Middle frontal gyrus (tissue), 1 donor: Measurements from ENCODE around the gene FOXM1.

Experiments
- DNase-seq: peaks from one replicate; pipeline ENCODE4 v3.0.0-alpha.2; 2015; ENCODE audit warnings: low spot score; ENCODE audit errors: extremely low spot score

FOXM1 gene, protein sequence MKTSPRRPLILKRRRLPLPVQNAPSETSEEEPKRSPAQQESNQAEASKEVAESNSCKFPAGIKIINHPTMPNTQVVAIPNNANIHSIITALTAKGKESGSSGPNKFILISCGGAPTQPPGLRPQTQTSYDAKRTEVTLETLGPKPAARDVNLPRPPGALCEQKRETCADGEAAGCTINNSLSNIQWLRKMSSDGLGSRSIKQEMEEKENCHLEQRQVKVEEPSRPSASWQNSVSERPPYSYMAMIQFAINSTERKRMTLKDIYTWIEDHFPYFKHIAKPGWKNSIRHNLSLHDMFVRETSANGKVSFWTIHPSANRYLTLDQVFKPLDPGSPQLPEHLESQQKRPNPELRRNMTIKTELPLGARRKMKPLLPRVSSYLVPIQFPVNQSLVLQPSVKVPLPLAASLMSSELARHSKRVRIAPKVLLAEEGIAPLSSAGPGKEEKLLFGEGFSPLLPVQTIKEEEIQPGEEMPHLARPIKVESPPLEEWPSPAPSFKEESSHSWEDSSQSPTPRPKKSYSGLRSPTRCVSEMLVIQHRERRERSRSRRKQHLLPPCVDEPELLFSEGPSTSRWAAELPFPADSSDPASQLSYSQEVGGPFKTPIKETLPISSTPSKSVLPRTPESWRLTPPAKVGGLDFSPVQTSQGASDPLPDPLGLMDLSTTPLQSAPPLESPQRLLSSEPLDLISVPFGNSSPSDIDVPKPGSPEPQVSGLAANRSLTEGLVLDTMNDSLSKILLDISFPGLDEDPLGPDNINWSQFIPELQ

DNA sequence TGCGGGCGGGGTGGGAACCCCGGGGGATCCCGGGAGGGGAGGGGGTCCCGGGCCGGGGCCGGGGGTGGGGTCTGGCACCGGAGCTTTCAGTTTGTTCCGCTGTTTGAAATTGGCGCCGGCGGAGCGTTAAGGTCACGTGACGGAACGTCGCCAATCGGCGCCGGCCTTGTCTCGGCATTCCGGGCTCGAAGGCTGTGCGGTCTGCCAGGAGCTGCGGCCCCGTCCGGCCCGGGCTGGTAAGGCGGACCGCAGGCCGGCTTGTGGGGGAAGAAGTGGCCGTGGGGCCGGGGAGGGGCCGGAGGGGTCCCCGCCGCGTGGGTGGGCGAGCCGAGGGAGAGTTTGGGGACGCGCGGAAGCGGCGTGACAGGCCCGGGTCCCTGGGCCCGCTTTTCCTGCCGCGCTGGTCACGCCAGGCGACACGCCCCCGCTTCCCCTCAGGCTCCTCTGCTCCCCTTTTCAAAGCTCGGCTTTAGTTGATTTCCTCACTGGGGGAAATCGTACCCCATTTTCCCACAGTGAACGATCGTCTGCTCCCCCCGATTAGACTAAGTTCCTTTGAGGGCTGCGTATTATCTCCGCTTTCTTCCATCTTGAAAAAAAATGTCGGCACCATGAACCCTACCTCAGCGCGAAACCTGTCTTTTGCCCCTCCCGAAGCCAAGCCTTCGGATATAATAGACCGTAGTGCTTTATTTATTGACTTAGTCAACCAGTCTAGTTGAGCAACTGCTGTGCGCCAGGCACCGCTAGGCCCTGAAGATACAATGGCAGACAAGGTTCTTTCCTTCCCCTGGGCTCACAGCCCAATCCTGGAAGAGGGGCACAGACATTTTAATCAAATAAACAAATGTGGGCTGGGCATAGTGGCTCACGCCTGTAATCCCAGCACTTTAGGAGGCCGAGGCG lies at the start of gene FOXM1, which contains the start of gene RHNO1:
Gene FOXM1 (minus strand): TSS at position 128 of the 906 bp plus-strand sequence. CDS start 2,696 bp downstream, outside the sequence.
Gene RHNO1 (plus strand): TSS at position 177 of the 906 bp plus-strand sequence. CDS start 8,144 bp downstream, outside the sequence.
- peak; percentile 90 for DNase-seq

DNA sequence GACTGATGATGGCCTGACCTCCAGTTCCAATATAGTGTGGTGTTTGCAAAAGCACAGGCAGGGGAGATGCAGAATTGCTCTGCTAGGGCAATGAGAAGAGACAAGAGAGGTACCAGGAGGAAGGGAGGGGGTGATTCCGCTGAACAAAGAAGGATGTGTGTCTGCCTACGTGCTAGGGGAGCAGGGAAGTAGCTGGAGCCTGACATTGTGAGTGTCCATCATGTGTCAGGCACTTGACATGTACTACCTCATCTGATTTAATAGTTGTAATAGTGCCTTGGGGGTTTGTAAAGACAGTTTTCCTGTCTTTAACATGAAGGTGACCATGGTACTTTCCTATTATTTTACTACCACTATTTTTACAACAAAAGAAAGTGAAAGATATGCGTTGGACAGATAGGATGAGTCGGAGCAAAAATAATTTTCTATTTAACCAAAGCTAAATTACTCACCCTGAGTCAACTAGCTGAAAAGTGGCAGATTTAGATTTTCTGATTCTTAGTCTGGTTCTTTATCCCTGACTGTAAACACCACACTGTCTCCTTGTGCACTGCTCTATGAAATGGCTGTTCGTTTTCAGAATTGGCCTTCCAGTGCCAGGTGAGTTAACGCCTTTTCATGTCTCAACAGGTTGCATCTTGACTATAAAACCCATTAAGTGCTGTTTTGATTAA lies 48.5 kb upstream of the FOXM1 start:
- DNase-seq: no peak

DNA sequence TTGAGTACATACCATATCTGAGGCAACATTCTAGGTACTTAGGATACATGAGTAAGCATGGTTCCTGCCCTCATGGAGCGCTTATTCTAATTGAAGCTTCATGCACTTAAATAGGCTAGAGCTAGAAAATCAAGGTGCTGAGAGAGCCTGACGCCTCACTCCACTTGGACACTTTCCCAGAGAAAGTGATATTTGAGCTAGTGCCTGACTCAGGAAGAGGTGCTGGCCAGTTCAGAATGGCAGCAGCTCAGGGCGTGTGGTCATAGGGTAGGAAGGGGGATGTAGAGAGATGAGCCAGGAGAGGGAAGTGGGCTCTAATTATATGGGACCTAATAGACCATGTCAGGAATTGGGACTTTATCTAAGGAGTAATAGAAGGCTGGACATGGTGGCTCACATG lies 47.0 kb upstream of the FOXM1 start:
- DNase-seq: no peak

DNA sequence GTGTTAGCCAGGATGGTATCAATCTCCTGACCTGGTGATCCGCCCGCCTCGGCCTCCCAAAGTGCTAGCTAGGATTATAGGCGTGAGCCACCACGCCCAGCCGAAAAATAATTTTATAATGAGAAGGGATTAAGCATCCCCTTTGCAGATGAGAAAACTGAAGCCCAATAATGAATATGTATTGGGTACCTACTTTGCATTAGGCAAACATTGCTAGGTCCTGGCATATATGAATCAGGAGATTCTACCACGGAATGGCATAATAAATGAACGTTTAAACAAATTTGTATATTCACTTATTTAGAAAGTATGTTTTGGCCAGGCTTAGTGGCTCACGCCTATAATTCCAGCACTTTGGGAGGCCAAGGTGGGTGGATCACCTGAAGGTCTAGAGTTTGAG lies 46.1 kb upstream of the FOXM1 start:
- no peak for DNase-seq

DNA sequence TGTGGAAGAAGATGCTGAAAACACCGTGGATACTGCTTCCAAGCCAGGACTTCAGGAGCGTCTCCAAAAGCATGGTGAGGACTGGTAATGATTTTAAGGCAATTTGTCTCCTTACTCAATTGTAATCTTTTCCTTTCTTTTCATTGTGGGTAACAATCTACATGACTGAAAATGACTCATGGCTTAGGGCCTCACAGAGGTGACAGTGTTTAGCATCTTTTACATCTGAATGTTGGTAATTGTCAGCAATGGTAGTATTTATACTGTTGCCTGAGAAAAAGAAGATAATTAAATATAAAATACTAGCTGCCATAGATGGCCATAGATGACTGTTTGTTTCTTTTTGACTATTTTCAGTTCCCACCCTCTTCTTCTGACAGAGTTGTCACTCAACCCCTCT lies 45.4 kb upstream of the FOXM1 start:
- no peak for DNase-seq

DNA sequence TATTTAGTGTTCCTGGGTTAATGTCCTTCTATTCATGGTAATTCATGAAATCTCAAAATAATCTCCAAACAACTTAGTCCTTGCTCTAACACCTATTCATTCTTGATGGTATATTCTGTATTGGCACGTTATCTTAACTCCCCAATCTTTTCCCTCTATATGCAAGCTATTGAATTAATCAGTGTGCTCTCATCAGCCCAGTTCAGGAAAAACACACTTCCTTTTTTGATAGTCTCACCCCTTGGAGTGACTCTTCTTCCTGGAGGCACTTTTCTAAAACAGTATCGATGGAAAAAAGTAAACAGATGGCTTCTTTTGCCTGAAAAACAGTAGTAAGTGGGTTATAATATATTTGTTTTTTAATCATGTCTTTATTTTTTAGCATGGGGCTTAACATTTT lies 42.3 kb upstream of the FOXM1 start:
- DNase-seq: no peak

DNA sequence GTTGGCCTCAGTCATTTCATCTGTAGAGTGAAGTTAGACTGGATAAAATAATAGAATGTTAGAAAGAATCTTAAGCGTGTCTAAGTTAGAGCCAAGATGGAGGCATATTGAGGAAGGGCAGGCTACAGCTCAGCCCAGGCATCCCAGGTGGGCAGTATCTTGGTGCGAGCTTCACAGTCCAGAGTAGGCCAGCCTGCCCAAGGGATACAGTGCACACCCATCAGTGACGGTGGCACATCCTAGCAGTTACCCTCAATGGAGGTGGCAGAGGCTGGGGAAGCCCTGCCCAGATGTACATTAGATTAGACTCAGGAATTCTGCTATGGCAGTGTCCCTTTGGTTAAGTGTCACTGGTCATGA lies 35.2 kb upstream of the FOXM1 start:
- DNase-seq: no peak

DNA sequence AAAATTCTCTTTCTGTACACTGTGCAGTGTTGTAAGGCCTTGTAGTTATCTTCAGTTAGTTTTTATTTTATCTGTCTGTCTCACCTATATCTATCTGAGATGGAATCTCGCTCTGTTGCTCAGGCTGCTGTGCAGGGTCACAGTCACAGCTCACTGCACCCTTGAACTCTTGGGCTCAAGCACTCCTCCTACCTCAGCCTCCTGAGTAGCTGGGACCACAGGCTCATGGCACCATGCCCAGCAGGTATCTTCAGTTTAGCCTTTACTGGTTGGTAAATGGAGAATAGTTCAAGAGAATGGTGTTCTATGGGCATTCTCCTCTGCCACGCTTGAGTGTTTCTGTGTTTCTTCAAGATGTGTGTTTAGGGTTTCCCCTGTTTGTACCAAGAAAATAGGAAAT lies 27.3 kb upstream of the FOXM1 start:
- DNase-seq: no peak

DNA sequence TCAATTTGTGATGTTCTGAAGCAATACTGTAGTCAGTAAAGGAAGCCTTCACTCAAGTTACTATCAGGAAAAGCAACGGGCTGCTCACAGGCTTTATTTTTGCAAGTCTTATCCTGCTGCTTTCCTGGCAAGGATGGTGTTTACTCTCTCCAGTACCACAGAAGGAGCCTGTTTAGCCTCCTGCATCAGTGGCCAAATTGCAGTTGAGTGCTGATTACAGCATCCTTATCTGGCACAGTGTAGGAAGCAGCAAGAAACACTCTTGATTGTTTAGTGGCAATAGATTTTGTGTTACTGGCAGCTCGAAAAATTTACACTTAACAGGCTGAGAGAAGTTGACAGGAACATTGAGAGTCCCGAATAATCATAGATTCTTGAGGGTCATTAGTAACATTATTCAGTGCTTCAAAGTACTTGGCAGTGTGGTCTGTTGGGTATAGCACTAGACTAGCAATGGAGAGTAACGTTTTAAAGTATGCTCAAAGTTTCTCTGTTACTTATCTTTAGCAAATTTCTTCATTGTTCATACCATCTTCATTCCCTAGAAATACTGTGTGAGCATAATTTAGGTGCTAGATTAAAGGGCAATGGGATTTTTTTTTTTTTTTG lies 25.4 kb upstream of the FOXM1 start:
- peak; percentile 39 for DNase-seq

DNA sequence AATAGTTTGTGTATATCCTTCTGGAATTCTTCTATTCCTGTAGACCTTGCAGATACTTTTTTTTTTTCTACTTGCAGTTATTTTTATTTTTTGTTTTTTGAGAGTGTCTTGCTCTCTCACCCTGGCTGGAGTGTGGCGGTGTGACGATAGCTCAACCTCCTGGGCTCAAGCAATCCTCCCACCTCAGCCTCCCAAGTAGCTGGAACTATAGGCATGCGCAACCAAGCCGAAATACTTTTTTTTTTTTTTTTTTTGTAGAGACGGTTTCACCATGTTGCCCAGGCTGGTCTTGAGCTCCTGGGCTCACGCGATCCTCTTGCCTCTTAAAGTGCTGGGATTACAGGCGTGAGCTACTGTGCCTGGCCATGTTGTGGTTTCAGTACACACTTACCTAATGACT lies 23.7 kb upstream of the FOXM1 start:
- no peak for DNase-seq

DNA sequence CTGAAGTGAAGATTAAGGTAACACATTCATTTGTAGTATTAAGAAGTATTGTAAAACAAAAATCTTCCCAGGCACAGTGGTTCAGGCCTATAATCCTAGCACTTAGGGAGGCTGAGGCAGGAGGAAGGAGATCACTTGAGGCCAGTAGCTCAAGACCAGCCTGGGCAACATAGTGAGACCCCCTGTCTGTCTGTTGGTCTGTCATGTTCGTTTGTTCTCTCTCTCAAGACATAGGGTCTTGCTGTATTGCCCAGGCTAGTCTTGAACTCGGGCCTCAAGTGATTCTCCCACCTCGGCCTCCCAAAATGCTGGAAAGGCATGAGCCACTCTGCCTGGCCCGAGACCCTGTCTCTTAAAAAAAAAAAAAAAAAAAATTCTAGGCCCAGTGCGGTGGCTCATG lies 20.4 kb upstream of the FOXM1 start:
- no peak for DNase-seq

DNA sequence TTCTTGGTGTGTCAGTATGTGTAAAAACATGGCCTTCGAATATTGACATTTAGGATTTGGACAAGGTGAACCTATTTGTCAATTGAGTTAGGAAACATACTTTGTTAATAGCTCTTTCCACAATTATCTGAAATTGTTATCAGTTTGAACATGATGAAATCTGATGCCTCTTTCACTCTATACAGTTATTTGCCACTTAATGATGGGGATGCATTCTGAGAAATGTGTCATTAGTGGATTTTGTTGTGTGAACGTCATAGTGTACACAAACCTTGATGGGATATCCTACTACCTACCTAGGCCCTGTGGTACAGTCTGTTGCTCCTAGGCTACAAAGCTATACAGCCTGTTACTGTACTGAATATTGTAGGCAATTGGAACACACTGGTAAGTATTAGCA lies 18.5 kb upstream of the FOXM1 start:
- no peak for DNase-seq

DNA sequence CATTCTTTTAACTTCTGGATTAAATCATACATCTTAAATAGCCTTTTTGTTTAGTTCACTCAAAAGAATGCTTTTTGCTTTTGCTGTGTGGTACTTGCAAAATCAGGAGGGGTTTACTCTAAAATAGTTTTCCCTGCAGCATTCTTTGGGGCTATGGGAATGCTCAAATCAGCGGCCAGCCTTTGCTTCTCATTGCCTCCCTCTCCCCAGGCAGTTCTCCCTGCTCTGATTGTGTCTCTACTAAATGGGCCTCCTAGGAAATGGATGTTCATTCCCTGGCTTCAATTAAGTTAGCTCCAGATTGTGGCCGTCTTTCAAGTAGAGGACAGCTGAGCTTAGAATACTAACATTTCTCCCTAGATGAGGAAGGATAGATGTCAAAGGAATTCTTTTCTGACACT lies 18.1 kb upstream of the FOXM1 start:
- DNase-seq: no peak

DNA sequence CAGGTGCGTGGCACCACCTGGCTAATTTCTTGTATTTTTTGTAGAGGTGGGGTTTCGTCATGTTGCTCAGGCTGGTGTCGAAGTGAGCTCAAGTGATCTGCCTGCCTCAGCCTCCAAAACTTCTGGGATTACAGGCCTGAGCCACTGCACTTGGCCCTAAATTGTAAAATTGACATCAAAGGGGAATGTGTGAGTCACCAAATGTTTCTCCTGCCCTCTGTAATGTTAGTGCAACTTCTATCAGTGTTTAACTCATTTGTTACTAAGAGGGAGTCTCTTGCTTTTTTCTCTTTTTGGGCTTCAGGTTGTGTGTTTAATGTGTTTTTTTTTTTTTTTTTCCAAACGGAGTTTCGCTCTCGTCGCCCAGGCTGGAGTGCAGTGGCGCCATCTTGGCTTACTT lies 16.0 kb upstream of the FOXM1 start:
- no peak for DNase-seq

DNA sequence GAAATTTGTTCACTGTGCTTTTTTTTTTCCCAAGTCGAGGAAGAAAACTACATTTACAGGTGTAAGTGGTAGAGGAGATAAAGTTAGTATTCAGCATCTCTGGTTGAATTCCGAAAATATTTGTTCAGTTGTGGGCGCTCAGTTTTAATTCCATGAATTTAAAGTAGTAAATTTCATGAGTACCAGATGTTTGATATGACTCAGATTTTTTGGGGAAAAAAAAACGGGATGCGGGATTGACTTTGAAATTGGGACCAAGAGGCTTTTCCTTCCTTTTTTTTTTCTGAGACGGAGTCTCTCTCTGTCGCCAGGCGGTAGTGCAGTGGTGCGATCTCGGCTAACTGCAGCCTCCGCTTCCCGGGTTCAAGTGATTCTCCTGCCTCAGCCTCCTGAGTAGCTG lies 15.3 kb upstream of the FOXM1 start:
- DNase-seq: no peak

DNA sequence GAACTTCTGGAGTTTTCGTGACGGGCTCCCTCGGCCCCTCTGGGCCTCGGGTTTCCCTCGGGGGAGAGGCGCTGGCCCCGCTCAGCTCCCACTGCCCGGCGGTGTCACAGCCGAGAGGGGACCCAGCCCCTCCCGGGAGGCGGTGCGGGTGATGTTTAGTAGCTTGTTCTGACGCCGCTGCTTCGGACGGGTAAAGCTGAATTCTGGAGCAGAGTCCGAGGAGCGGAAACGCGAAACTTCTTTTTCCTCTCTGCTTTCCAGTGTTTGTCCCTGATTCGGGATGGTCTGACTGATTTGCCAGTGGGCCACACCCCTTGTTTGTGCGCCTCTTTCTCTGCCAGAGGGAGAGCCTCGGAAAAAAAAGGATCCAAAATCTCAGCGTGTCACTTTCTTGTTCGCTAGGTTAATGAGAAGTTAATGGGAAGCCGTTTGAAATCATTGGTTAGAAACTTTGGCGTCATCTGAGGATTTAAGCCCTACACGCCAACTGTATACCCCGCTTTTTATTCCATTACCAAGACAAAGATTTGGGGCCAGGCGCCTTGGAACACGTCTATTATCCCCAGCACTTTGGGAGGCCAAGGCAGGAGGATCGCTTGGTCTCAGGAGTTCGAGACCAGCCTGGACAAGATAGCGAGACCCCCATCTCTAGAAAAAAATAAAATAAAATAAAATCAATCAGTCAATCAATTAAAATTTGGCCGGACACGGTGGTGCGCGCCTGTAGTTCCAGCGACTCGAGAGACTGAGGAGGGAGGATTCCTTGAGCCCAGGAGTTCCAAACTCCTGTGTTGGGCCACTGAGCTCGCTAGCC lies 14.5 kb upstream of the FOXM1 start:
- no peak for DNase-seq

DNA sequence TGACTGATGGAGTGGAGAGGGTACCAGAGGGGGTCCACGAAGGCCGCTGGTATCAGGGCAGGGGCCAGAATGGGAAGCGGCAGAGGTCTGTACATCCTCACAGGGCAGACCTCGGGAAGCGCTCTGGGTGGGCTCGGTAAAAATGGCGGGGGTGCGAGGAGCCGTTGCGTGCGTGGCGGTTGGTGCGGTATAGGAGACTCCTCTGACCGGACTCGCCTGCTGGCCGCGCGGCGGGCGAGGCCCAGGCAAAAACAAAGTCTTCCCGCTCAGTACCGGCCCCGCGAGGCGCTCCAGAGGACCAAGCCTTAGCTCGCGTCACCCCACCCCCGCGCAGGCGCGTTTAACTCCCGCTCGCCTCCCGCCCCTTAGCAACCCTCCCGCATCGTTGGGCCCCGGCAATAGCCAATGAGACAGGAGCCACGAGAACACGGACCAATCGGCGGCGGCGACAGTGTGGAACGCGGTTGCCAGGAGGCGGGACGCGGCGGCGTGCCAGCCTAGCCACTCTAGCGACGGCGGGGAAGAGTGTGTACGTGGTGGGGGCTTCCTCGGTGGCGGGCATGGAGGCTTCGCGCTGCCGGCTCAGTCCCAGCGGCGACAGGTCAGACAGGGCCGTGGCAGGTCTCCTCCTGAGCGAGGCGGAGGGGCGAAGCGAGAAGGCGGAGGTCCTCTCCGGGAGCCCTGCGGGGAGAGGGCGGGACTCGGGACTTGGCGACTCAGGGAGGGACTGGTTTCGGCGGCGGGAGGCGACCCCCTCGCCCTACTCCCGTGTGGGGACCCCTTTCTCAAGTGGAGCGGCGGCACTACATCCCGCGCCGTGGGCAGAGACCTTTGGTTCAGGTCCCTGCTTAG lies 13.6 kb upstream of the FOXM1 start, which contains the start of gene TULP3:
Gene TULP3 (plus strand): TSS at position 504 of the 852 bp plus-strand sequence. CDS start 57 bp downstream, at position 561.
- peak; percentile 96 for DNase-seq

DNA sequence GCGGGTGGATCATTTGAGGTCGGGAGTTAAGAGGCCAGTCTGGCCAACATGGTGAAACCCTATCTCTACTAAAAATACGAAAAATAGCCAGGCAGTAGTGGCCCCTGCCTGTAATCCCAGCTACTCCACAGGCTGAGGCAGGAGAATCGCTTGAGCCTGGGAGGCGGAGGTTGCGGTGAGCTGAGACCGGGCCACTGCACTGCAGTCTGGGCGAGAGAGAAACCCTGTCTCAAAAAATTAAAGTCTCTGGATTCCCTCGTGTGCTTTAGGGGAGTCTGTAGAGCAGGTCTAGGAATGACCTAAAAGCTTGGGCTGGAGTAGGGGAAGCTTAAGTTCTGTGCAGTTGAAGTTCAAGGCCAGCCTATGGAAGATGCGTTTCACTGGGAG lies 13.0 kb upstream of the FOXM1 start:
- DNase-seq: no peak
